Fibroblast of the aortic adventitia (primary cell): Measurements from ENCODE around the gene PCSK2. TPM values are rescaled to one million over a fixed set of nuclear protein-coding genes. Genes with fewer than 3 reads are reported as not detected.

ENCODE experiments used
- DNase-seq: peaks from one replicate; pipeline ENCODE4 v3.0.0-alpha.2; 2010; ENCODE audit warnings: low read depth
- H3K4me3 ChIP-seq: 2 replicates; pipeline ENCODE4 v1.5.1; 2011; ENCODE audit warnings: low read depth, mild to moderate bottlenecking, control low read depth, low read length, moderate library complexity
- total RNA-seq: library from RNA; depleted of rRNA; stranded (reverse); fragments of >200 nt; gene quantifications from 2 replicates; pipeline ENCODE4 v1.2.3, GENCODE V29; 2012; ENCODE audit warnings: low replicate concordance
- TF ChIP-seq, protein P1 (sequence below): IDR thresholded peaks from 2 replicates; pipeline ENCODE4 v1.5.1; 2011; ENCODE audit warnings: mild to moderate bottlenecking, low read length, control low read depth, inconsistent platforms; ENCODE audit not compliant: insufficient read depth

PCSK2 gene
- total RNA-seq, 1 donor: not detected

DNA sequence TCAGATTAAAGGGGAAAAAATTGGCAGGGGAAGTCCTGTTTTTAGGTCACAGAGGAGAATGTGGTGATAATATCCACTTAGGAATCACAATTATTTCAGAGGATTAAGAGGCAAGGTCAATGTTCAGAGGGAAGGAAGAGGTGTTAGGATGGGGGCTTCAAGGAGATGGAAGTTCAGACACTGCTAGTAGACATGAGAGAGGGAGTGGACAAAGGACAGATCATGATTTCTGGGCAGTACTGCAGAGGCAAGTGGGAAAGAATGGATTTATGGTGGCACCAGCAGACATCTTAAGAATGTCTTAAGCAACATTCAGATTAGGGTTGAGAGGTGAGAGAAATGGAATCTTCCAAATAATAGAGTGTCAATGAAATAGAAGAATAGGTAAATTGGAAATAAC, 9.9 kb downstream of the PCSK2 start:
- TF ChIP-seq, protein P1, sequence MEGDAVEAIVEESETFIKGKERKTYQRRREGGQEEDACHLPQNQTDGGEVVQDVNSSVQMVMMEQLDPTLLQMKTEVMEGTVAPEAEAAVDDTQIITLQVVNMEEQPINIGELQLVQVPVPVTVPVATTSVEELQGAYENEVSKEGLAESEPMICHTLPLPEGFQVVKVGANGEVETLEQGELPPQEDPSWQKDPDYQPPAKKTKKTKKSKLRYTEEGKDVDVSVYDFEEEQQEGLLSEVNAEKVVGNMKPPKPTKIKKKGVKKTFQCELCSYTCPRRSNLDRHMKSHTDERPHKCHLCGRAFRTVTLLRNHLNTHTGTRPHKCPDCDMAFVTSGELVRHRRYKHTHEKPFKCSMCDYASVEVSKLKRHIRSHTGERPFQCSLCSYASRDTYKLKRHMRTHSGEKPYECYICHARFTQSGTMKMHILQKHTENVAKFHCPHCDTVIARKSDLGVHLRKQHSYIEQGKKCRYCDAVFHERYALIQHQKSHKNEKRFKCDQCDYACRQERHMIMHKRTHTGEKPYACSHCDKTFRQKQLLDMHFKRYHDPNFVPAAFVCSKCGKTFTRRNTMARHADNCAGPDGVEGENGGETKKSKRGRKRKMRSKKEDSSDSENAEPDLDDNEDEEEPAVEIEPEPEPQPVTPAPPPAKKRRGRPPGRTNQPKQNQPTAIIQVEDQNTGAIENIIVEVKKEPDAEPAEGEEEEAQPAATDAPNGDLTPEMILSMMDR: no peak

DNA sequence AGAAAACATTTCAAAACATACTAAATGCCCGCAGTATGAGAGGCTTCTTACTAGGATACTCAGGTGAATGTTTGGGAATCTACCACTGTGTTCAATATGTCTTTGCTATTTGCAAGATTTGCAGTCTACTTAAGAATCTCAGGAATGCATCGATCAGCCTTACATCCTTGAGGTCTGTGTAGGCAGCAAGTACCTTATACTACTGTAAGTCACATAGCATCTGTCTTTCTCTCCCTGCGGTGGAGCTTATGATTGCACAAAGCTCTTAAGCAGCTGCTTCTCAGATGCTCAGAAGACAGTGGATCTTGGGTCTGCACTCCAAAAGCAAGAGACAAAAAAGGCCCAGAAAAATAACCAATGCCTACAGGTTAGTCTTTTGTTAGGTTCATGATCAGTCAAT, 21.4 kb downstream of the PCSK2 start:
- H3K4me3 ChIP-seq: no peak overlapping the region
- no peak for DNase-seq
- TF ChIP-seq, protein P1: no peak

More for the DNA sequence above, 9.9 kb downstream of the PCSK2 start:
- DNase-seq: no peak
- no peak overlapping the region for H3K4me3 ChIP-seq

DNA sequence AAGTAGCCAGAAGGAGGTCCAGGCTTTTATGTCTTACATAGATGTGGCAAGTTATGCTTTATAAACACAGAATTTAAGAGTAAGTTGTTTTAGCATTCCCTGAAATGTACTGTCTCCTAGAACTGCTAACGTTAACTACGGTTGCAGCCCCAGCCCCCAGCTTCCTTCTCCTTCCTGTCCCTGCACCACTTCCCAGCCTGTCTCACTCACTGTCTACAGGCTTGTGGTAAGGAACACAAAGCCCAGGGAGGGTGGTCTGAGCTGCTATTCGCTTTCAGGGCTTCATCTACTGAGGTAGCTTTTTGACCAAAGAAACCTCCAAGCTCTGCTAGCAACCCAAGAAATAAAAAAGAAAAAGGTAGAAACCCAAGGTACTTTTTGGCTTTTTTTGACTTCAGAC, 35.9 kb downstream of the PCSK2 start:
- TF ChIP-seq, protein P1: no peak

DNA sequence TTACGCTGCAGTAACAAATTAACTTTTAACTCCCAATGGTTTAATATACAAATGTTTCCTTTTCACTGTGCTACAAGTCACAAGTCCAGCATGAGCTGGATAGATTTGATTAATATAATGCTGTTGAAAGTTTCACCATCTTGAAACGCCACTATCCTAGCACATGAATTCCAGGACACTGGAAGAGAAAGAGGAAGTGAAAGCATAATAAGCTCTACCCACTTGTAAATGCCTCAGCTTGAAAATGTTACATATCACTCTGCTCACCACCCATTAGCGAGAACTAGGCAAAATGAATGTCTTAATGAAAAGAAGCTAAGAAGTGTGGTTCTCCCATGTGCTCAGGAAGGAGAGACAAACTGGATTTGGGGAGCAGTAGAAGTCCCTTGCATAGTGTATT, 46.9 kb downstream of the PCSK2 start:
- no peak for DNase-seq
- TF ChIP-seq, protein P1: no peak
- H3K4me3 ChIP-seq: no peak overlapping the region

More for the DNA sequence above, 35.9 kb downstream of the PCSK2 start:
- no peak for DNase-seq
- no peak overlapping the region for H3K4me3 ChIP-seq

DNA sequence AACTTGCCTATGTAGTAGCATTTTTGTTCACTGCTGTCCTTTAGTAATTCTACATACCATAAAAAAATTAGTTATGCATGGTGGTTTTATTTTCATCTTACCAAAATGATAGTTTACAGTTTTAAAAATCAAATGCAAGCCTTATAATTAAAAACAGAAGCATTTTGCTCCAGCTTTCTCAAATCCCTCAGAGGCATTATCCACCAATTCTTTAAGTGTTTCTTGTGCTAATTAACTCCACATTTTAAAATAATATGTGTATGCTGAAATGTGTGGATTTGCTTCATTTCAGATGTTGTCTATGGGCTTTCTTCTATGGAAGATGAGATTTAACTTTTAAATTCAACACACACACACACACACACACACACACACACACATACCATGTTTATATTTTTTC, 49.3 kb downstream of the PCSK2 start:
- TF ChIP-seq, protein P1: no peak
- no peak overlapping the region for H3K4me3 ChIP-seq
- no peak for DNase-seq

DNA sequence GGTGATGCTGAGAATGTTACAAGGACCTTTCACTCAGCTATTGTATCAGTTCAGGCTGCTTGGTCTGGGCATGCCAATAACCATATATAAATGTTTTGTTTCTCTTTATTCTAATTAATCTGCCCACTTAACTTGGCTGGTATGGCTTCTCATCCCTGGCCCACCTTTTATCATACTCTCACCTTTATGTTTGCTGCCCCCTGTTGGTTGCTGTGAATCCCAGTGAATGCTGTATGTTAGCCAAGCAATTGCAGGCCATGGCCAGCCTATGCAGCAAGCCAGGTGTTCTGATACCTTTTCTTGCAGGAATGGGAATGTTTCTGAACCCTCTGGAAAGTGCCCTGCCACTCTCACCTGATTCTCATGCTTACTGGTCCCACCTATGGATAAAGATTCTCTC, 54.6 kb downstream of the PCSK2 start:
- H3K4me3 ChIP-seq: no peak overlapping the region
- no peak for DNase-seq
- TF ChIP-seq, protein P1: no peak

DNA sequence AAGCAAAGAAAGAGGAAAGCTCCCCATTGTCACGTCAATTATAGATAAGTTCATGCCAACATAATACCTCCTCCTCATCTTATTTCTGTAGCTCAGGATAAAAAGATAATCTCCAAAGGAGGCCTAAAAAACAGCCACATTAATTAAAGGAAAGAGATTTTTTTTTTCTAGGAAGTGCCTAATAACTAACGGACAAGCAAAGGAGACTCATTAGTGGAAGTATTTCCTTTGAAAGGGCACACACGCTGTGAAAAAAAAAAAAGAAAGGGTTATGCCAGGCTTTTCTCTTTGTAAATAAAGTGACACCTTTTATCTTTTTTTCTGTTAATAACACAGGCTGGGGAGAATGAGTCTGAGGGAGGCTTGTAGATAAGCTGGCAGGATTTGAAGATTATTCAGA, 55.7 kb downstream of the PCSK2 start:
- TF ChIP-seq, protein P1: no peak
- no peak overlapping the region for H3K4me3 ChIP-seq
- no peak for DNase-seq
